CD4-positive, alpha-beta T cell treated with Interferon gamma for 1 hour (primary cell): ENCODE results near the gene NLGN3.

Experiments used
- DNase-seq: peaks from one replicate; pipeline ENCODE4 v3.0.0-alpha.2; 2020

Gene NLGN3

GRCh38 chrX:71144651-71145050, at the start of gene NLGN3:
Gene NLGN3 (plus strand): TSS chrX:71144841. CDS start chrX:71147750, 2,909 bp downstream.
- DNase-seq = no peak

DNA sequence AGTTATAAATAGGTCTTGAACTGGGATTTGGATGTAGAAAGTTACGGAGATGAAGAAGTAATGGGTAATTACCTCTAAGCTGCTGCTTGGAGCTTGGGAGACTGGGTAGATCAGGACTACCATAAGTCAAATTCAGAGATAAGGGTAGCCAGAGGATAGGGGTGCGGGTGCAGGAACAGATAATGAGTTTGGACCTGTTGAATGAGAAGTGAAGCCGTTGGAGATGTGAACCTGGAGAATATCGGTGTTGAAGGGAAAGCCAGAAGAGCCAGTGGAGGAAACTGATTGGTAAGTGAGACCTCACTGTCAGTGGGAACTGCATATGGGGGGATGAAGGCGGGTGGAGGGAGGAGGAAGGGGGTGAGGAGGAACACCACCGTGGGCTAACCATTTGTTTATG, 49.6 kb upstream of the NLGN3 start:
- no peak for DNase-seq

DNA sequence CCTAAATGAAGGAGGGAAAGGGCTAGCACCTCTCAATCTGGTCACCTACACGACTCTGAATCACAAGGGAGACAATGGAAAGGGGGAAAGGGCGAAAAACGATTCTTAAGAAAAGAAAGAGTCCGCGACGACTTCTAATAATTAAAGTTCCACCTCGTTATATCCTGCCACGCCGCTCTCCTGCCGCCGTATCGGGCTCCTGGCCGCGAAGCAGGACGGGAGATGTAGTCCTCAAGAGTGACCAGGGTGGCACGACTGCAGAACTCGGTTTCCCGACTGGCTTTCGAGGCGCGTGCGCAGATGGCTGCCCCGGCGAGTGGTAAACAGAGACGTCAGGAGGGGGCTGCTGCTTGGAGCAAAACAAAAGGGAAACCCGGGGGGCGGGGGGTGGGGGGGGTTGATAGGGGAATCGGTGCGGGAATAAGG, 49.1 kb upstream of the NLGN3 start, which contains the start of gene FOXO4:
FOXO4 (plus strand) TSS at position 297 of the 426 bp plus-strand sequence. CDS start 678 bp downstream, outside the sequence.
- DNase-seq = peak; percentile 92

DNA sequence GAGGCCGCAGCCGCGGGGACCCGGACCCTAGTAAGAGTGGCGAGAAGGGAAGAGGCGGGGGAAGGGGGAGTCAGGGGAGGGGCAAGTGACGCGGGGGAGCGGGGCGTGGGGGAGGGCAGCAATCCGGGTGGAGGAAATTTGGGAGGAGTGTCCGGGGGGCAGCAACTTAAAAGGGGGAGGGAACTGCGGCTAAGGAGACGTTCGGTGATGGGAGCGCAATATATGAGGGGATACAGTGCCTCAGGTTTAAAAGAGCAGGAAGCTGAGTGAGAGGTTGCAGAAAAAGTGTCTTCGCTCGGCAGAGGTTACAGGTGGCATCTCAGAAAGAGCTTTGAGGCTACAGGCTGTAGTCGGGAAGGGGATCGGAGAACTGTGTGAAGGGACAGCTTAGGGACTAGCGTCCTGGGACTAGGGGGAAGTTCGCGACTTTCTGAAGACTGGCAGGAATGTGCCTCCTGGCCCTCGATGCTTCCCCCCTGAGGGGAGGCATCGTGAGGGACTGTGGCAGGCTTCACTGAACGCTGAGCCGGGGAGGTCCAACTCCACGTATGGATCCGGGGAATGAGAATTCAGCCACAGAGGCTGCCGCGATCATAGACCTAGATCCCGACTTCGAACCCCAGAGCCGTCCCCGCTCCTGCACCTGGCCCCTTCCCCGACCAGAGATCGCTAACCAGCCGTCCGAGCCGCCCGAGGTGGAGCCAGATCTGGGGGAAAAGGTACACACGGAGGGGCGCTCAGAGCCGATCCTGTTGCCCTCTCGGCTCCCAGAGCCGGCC, 48.5 kb upstream of the NLGN3 start:
- DNase-seq = no peak

DNA sequence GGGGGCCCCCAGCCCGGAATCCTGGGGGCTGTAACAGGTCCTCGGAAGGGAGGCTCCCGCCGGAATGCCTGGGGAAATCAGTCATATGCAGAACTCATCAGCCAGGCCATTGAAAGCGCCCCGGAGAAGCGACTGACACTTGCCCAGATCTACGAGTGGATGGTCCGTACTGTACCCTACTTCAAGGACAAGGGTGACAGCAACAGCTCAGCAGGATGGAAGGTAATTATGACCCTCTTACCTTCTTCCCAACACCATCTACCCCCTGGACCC, 47.9 kb upstream of the NLGN3 start:
- DNase-seq = no peak

DNA sequence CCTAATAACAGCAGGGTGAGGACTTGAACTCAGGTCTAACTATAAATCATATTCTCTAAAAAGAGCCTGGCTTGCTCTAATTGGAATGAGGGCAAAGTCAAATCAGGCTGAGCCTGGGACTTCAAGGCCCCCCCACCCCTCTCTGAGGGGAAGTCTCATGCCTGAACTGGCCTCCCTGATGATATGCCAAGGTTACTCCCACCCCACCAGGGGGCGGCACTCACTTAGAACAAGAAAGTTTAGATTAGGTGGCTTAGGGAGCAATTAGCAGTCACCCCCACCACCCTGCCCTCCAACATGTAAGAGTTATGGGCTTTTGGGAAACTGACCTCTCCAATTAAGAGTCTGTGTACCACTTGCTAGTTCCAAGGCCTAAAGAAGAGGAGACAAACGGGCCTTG, 46.3 kb upstream of the NLGN3 start:
- DNase-seq = peak; percentile 81

- DNase-seq = no peak
Observed at GRCh38 chrX:71098951-71099506, 45.6 kb upstream of the NLGN3 start.

DNA sequence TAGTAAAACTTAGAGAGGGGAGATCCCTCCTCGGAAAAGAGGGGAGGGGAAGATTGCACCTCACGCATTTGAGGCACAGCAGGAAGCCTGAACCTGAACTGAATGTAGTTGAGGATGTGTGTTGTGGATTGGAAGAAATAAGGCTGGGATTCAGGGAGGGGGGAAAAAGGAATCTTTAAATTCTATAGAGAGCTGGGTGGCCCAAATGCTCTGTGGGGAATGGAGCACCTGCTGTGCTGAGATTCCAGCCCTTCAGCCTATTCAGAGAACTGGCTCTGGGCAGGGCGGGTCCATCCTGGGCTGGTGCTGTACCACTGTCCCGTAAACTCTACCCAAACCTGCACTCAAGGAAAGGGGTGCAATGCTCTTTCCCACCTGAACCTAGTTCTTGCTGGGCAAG, 44.9 kb upstream of the NLGN3 start:
- DNase-seq = no peak

GRCh38 chrX:71100581-71101505, 43.8 kb upstream of the NLGN3 start:
- DNase-seq = peak; percentile 13

GRCh38 chrX:71102292-71102691, 42.3 kb upstream of the NLGN3 start:
- DNase-seq = no peak

DNA sequence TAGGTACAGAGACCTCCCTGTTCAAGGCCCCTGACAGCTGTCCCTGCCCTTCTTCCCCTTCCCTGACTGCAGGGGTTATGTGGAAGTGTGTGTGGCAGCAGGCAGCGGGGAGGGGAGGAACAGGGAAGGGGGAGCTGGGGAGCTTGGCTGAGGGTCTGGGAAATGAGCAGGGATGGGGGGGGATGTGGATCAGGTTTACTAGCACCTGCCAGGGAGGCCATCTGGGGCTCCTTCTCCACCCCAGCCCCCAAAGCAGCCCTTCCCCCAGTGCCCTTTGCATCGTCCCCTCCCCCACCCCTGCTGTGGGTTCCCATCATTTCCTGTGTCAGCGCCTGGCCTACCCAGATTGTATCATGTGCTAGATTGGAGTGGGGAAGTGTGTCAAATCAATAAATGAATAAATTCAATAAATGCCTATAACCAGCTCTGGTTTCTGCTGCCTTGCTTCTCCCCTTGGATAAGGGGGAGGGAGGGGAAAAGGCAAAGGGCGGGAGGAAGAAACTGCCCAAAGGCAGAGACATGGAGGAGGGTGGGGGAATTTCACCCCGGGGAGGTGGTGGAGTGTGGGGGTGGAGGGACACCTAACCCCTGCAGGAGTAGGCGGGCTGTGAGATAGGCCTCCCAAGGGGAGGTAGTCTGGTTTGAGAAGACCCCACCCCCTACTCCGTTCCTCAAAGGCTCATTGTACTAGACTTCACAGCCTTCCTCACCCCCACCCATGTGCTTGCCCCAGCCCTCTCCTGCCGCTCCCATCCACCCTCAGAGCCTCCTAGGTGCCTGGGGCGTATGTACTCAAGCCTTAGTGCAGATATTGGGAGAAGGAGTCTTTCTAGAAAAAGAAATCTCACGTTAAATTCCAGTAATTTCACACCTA, 41.3 kb upstream of the NLGN3 start:
- DNase-seq = peak; percentile 61

- no peak for DNase-seq
Observed at GRCh38 chrX:71105628-71106027, 39.0 kb upstream of the NLGN3 start.

- DNase-seq = peak; percentile 25
Observed at GRCh38 chrX:71106427-71106826, 38.2 kb upstream of the NLGN3 start, which contains the start of gene CXorf65. Gene CXorf65 (minus strand): TSS chrX:71106740. CDS start chrX:71106556, 184 bp downstream.

GRCh38 chrX:71107245-71107644, 37.4 kb upstream of the NLGN3 start:
- DNase-seq = no peak

- DNase-seq = peak; percentile 30
Observed at GRCh38 chrX:71107762-71108360, 36.8 kb upstream of the NLGN3 start.

DNA sequence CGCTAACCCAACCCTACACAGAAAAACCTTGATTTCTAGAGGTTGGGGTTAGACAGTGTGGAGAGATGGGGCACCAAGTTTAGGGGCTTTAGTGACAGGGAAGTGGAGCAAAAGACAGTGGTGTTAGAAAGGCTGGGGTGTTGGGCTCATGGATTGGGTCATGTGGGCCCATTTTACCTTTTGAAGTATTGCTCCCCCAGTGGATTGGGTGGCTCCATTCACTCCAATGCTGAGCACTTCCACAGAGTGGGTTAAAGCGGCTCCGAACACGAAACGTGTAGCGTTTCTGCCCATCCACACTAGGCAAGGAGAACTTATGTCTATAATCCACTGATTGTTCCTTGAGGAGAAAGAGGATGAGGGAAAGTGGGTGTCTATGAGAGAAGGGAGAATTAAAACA, 35.6 kb upstream of the NLGN3 start:
- no peak for DNase-seq

- peak; percentile 90 for DNase-seq
Observed at GRCh38 chrX:71111141-71111843, 33.3 kb upstream of the NLGN3 start, which contains the start of gene IL2RG. Gene IL2RG (minus strand): TSS chrX:71111577. CDS start chrX:71111539, 38 bp downstream.

GRCh38 chrX:71111921-71112431, 32.7 kb upstream of the NLGN3 start:
- peak; percentile 13 for DNase-seq

- no peak for DNase-seq
Observed at GRCh38 chrX:71117358-71117757, 27.3 kb upstream of the NLGN3 start.

GRCh38 chrX:71118032-71118984, 26.3 kb upstream of the NLGN3 start, which contains the start of gene MED12:
Gene MED12 (plus strand): TSS chrX:71118596. CDS start chrX:71118755, 159 bp downstream.
- peak; percentile 83 for DNase-seq
